OCI-LY1 (cell line): ENCODE measurements around the gene TNFRSF6B.
"Not testable (repeated sequence)": the region's sequence is repeated elsewhere in the genome, so short reads cannot be mapped to it uniquely, and the experiment has no call there.

Experiments used
- EZH2 ChIP-seq: fragments of 200-600 bp; sonication (generic), shearing (Covaris generic); IDR thresholded peaks from 2 replicates; pipeline ENCODE4 v1.8.0; 2017; ENCODE audit warnings: borderline replicate concordance, mixed run types, mild to moderate bottlenecking, antibody characterized with exemption, low read length, moderate library complexity, mixed read lengths
- TF ChIP-seq, protein P1 (sequence below): fragments of 200-600 bp; sonication (generic), shearing (Covaris generic); IDR thresholded peaks from 2 replicates; pipeline ENCODE4 v1.5.1; 2017; ENCODE audit warnings: mild to moderate bottlenecking, antibody characterized with exemption, low read length, moderate library complexity, mixed read lengths

DNA sequence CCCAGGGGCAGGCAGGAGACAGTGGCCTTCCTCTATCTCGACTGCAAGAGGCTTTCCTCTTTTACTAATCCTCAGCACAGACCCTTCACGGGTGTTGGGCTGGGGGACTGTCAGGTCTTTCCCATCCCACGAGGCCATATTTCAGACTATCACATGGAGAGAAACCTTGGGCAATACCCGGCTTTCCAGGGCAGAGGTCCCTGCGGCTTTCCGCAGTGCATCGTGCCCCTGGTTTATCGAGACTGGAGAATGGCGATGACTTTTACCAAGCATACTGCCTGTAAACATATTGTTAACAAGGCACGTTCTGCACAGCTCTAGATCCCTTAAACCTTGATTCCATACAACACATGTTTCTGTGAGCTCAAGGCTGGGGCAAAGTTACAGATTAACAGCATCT is 36.3 kb upstream of the TNFRSF6B start:
- TF ChIP-seq, protein P1, sequence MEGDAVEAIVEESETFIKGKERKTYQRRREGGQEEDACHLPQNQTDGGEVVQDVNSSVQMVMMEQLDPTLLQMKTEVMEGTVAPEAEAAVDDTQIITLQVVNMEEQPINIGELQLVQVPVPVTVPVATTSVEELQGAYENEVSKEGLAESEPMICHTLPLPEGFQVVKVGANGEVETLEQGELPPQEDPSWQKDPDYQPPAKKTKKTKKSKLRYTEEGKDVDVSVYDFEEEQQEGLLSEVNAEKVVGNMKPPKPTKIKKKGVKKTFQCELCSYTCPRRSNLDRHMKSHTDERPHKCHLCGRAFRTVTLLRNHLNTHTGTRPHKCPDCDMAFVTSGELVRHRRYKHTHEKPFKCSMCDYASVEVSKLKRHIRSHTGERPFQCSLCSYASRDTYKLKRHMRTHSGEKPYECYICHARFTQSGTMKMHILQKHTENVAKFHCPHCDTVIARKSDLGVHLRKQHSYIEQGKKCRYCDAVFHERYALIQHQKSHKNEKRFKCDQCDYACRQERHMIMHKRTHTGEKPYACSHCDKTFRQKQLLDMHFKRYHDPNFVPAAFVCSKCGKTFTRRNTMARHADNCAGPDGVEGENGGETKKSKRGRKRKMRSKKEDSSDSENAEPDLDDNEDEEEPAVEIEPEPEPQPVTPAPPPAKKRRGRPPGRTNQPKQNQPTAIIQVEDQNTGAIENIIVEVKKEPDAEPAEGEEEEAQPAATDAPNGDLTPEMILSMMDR = not testable (repeated sequence)
- not testable (repeated sequence) for TF ChIP-seq EZH2
